SH-SY5Y (cell line): Measurements from ENCODE around the gene VPS13D.

Experiments used
- GATA2 ChIP-seq: IDR thresholded peaks from 2 replicates; pipeline ENCODE4 v1.6.1; 2011; ENCODE audit warnings: mild to moderate bottlenecking, low read depth, low read length
- GATA3 ChIP-seq: IDR thresholded peaks from 2 replicates; pipeline ENCODE4 v1.6.1; 2011; ENCODE audit warnings: low read depth, mild to moderate bottlenecking, low read length, moderate library complexity

- TF ChIP-seq GATA2 (no peak), GATA3 (no peak)
Observed at GRCh38 chr1:12201352-12202189, 28.3 kb upstream of the VPS13D start.
